PC-9 (cell line): ENCODE measurements around the gene BCAS3. TPM values are rescaled to one million over a fixed set of nuclear protein-coding genes. Genes with fewer than 3 reads are reported as not detected.

Experiments
- BruUV-seq: library from RNA; stranded (reverse); fragments of 400-500 nt; replicated peaks from 2 replicates; lab custom pipeline; 2021; lab: Mats Ljungman, UMichigan
- CTCF ChIA-PET: fragments of 300-600 bp; sonication (Branson Sonifier 250); formaldehyde crosslinking; loops from one replicate; lab custom pipeline; 2022; ENCODE audit warnings: antibody characterized with exemption; lab: Charles Lee
- POLR2A ChIA-PET: fragments of 300-600 bp; sonication (Branson Sonifier 250); formaldehyde crosslinking; loops from one replicate; lab custom pipeline; 2022; ENCODE audit warnings: antibody characterized with exemption; ENCODE audit not compliant: unreplicated experiment; lab: Charles Lee
- DNase-seq, 2 experiments: peaks; one replicate each; pipeline versions ENCODE4 v3.0.0 to v3.0.0-alpha.2; 2015 to 2022; ENCODE audit warnings: mixed read lengths in 1 of 2
- H2AFZ ChIP-seq: fragments of 200-600 bp; sonication (generic); 2 replicates; pipeline ENCODE4 v1.8.1; 2017; ENCODE audit warnings: antibody characterized with exemption
- H3F3A ChIP-seq: fragments of 200-600 bp; sonication (generic); 2 replicates; pipeline ENCODE4 v1.8.1; 2017; ENCODE audit warnings: antibody characterized with exemption, mild to moderate bottlenecking, low read depth; ENCODE audit not compliant: insufficient read depth
- H3K27ac ChIP-seq: fragments of 200-600 bp; sonication (generic); 2 replicates; pipeline ENCODE4 v1.6.1; 2016; ENCODE audit warnings: mixed run types
- H3K27me3 ChIP-seq: fragments of 200-600 bp; sonication (generic); 2 replicates; pipeline ENCODE4 v1.6.1; 2016; ENCODE audit warnings: low read depth, mixed run types; ENCODE audit not compliant: insufficient read depth
- H3K36me3 ChIP-seq: fragments of 200-600 bp; sonication (generic); 2 replicates; pipeline ENCODE4 v1.6.1; 2016; ENCODE audit warnings: low read depth, mixed run types
- H3K4me1 ChIP-seq: fragments of 200-600 bp; sonication (generic); replicated peaks from 2 replicates; pipeline ENCODE4 v1.6.1; 2016; ENCODE audit warnings: mixed run types; ENCODE audit not compliant: insufficient read depth
- H3K4me2 ChIP-seq: fragments of 200-600 bp; sonication (generic); 2 replicates; pipeline ENCODE4 v1.6.1; 2017; ENCODE audit warnings: mixed run types
- H3K4me3 ChIP-seq: fragments of 200-600 bp; sonication (generic); 2 replicates; pipeline ENCODE4 v1.6.1; 2016; ENCODE audit warnings: mixed run types
- H3K79me2 ChIP-seq: fragments of 200-600 bp; sonication (generic); 2 replicates; pipeline ENCODE4 v1.6.1; 2017; ENCODE audit warnings: low read depth, mixed run types
- H3K9me2 ChIP-seq: fragments of 200-600 bp; sonication (generic); 2 replicates; pipeline ENCODE4 v1.8.1; 2017; ENCODE audit warnings: mild to moderate bottlenecking; ENCODE audit not compliant: insufficient read depth
- H3K9me3 ChIP-seq: fragments of 200-600 bp; sonication (generic); 2 replicates; pipeline ENCODE4 v1.8.1; 2016; ENCODE audit warnings: low read depth; ENCODE audit not compliant: insufficient read depth
- H4K20me1 ChIP-seq: fragments of 200-600 bp; sonication (generic); 2 replicates; pipeline ENCODE4 v1.8.1; 2017; ENCODE audit not compliant: insufficient read depth
- CTCF ChIP-seq: fragments of 200-600 bp; sonication (generic); conservative IDR thresholded peaks from 2 replicates; pipeline ENCODE4 v1.6.1; 2017; ENCODE audit warnings: mixed run types, antibody characterized with exemption, mild to moderate bottlenecking, moderate library complexity
- EZH2 ChIP-seq: fragments of 200-600 bp; sonication (generic); IDR thresholded peaks from 2 replicates; pipeline ENCODE4 v1.8.0; 2017; ENCODE audit warnings: antibody characterized with exemption, low read depth
- intact Hi-C: fragments of 100-400 bp; cut with micrococcal nuclease; formaldehyde crosslinking; loops from one replicate; pipeline ENCODE4 v1.10.0; 2022; ENCODE audit not compliant: unreplicated experiment
- total RNA-seq: library from RNA; stranded (reverse); gene quantifications from 2 replicates; pipeline ENCODE4 v1.2.3, GENCODE V29; 2021

The BCAS3 gene
- total RNA-seq, 1 experiment from 2014 or later: 26.0 TPM

DNA sequence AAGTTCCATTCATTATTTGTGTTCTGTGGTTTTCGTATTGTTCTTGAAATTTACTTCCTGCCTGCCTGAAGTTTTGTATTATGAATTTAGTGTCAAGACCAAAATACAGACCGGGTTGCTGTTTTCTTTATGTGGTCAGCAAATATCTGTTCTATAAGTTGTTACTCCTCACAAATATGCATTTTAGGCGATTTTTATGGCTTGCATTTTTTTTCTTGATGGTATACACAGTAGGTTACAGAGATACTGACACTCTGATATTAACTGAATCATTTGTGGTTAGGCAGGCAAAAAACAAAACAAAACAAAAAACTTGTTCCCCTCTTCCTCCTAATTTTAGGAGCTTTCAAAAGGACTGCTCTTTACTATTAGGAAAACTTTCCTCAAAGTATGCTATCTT lies 52.6 kb downstream of the BCAS3 start:
- H3F3A ChIP-seq: peaks cover 6% of the 10 kb centered on the region; the same call in 1 of the 2 replicates
- H3K27me3 ChIP-seq: no peaks in the 10 kb centered on the region
- intact Hi-C loops: no loop called here
- no TSS peak for BruUV-seq
- no peak overlapping the region for H2AFZ ChIP-seq
- peaks cover 11% of the 10 kb centered on the region for H3K4me1 ChIP-seq
- no peak for DNase-seq
- no peaks in the 10 kb centered on the region for H3K9me2 ChIP-seq
- H3K4me3 ChIP-seq: no peak overlapping the region
- 0 out of 2 replicates have a peak, but pooled peaks cover 3% of the 10 kb centered on the region for H4K20me1 ChIP-seq
- ChIA-PET POLR2A (no interaction called here), CTCF (interaction anchor here (0.6 kb wide), 1 partner anchor 74 kb away, joined by 3 read pairs; no protein-coding TSS in a partner anchor)
- H3K27ac ChIP-seq: no peak overlapping the region
- TF ChIP-seq EZH2: no peak
- no peak for TF ChIP-seq CTCF
- no peaks in the 10 kb centered on the region for H3K79me2 ChIP-seq
- no peak overlapping the region for H3K4me2 ChIP-seq
- no peaks in the 10 kb centered on the region for H3K36me3 ChIP-seq
- no peaks in the 10 kb centered on the region for H3K9me3 ChIP-seq

GRCh38 chr17:60738287-60738686 lies 60.6 kb downstream of the BCAS3 start:
- no peak overlapping the region for H2AFZ ChIP-seq
- H3K9me2 ChIP-seq: no peaks in the 10 kb centered on the region
- ChIA-PET POLR2A (interaction anchor here (0.6 kb wide), 1 partner anchor 842 kb away, joined by 9 read pairs; no protein-coding TSS in a partner anchor), CTCF (no interaction called here)
- H4K20me1 ChIP-seq: 0 out of 2 replicates have a peak, but pooled peaks cover 3% of the 10 kb centered on the region
- DNase-seq: no peak
- no peaks in the 10 kb centered on the region for H3K36me3 ChIP-seq
- peaks cover 2% of the 10 kb centered on the region; the same call in 1 of the 2 replicates for H3F3A ChIP-seq
- no peaks in the 10 kb centered on the region for H3K79me2 ChIP-seq
- intact Hi-C loops: no loop called here
- H3K4me3 ChIP-seq: no peak overlapping the region
- peaks cover 4% of the 10 kb centered on the region for H3K4me1 ChIP-seq
- no peaks in the 10 kb centered on the region for H3K27me3 ChIP-seq
- no peaks in the 10 kb centered on the region for H3K9me3 ChIP-seq
- no peak for TF ChIP-seq CTCF
- no peak for TF ChIP-seq EZH2
- H3K4me2 ChIP-seq: no peak overlapping the region
- H3K27ac ChIP-seq: no peak overlapping the region
- no TSS peak for BruUV-seq

DNA sequence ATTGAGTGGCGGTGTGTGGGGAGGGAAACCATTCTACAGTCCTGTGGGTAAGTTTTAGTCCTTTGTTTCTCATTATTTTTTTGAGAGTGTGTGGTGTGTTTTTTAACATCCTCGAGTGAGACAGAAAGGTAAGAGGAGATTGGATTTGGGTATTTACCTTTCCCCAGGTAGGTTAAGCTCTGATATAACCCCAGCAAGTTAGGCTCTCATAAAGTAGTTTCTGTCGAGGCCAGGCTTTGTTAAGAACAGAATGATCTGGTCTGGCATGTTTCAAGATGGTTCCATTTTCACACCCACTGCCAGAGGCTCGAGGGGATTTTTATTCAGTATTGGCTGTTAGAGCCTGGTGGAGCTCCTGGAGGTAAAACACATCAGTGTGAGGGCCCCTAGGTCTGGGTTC lies 62.9 kb downstream of the BCAS3 start:
- Histone ChIP-seq H3K36me3 (no peaks in the 10 kb centered on the region), H3K79me2 (no peaks in the 10 kb centered on the region), H3F3A (peaks cover 14% of the 10 kb centered on the region; the same call in 1 of the 2 replicates), H3K4me2 (no peak overlapping the region), H4K20me1 (no peaks in the 10 kb centered on the region), H3K4me1 (peaks cover 21% of the 10 kb centered on the region), H3K9me2 (no peaks in the 10 kb centered on the region), H3K27me3 (no peaks in the 10 kb centered on the region), H2AFZ (no peak overlapping the region), H3K4me3 (no peak overlapping the region), H3K27ac (no peak overlapping the region), H3K9me3 (no peaks in the 10 kb centered on the region)
- no peak for DNase-seq
- CTCF ChIA-PET: interaction anchor here (0.7 kb wide), 1 partner anchor 9 kb away, joined by 6 read pairs; no protein-coding TSS in a partner anchor
- no TSS peak for BruUV-seq
- no peak for TF ChIP-seq CTCF
- TF ChIP-seq EZH2: no peak
- POLR2A ChIA-PET: interaction anchor here (0.6 kb wide), 1 partner anchor 230 kb away, joined by 7 read pairs; no protein-coding TSS in a partner anchor
- intact Hi-C loops: loop anchor here (10.0 kb wide), 1 partner anchor 1094 kb away; no protein-coding TSS in a partner anchor
